SK-N-SH (cell line): ENCODE results near the gene HSD17B12. TPM values are rescaled to one million over a fixed set of nuclear protein-coding genes. Genes with fewer than 3 reads are reported as not detected.

Experiments
- CTCF ChIA-PET: fragments of 300-600, 350-600 bp; formaldehyde crosslinking; extraction: SDS; loops from one replicate; lab custom pipeline; 2021; lab: Yijun Ruan, JAX
- POLR2A ChIA-PET: fragments of 350-600 bp; sonication (Branson Sonifier 250); formaldehyde crosslinking; extraction: SDS; loops from one replicate; lab custom pipeline; 2020; ENCODE audit warnings: antibody characterized with exemption, inconsistent platforms; lab: Yijun Ruan, JAX
- DNase-seq: peaks from one replicate; pipeline ENCODE4 v3.0.0; 2012
- H2AFZ ChIP-seq: fragments of 200-600 bp; sonication (generic); 2 replicates; pipeline ENCODE4 v1.8.1; 2016; ENCODE audit warnings: antibody characterized with exemption, mild to moderate bottlenecking, low read depth
- H3F3A ChIP-seq: fragments of 200-600 bp; sonication (generic); replicated peaks from 2 replicates; pipeline ENCODE3; 2016; ENCODE audit warnings: antibody characterized with exemption, mild to moderate bottlenecking; ENCODE audit not compliant: insufficient read depth
- H3K27ac ChIP-seq, 2 experiments: fragments of 200-500 bp in 1 of 2; fragments of 200-600 bp in 1 of 2; sonication (Bioruptor generic) in 1 of 2; sonication (generic), shearing (Covaris generic) in 1 of 2; 2 replicates each; pipeline versions ENCODE4 v1.5.1 to v1.6.1; 2014 to 2016; ENCODE audit warnings: low read depth in 2 of 2, inconsistent platforms in 1 of 2, low read length in 1 of 2, mild to moderate bottlenecking in 1 of 2, mixed read lengths in 1 of 2
- H3K27me3 ChIP-seq: fragments of 200-600 bp; sonication (generic), shearing (Covaris generic); 2 replicates; pipeline ENCODE4 v1.6.1; 2016; ENCODE audit warnings: mixed run types; ENCODE audit not compliant: insufficient read depth
- H3K36me3 ChIP-seq, 2 experiments: fragments of 200-500 bp in 1 of 2; fragments of 200-600 bp in 1 of 2; sonication (Bioruptor generic) in 1 of 2; sonication (generic) in 1 of 2; replicated peaks in 1 of 2; 2 replicates each; pipeline versions ENCODE3 to v1.5.1; 2014 to 2016; ENCODE audit warnings: low read length in 1 of 2, mild to moderate bottlenecking in 1 of 2; ENCODE audit not compliant: insufficient read depth in 2 of 2, control insufficient read depth in 1 of 2
- H3K4me1 ChIP-seq, 2 experiments: fragments of 200-500 bp in 1 of 2; fragments of 200-600 bp in 1 of 2; sonication (Bioruptor generic) in 1 of 2; sonication (generic), shearing (Covaris generic) in 1 of 2; 2 replicates each; pipeline versions ENCODE4 v1.5.1 to v1.6.1; 2014 to 2016; ENCODE audit warnings: low read depth in 1 of 2, low read length in 1 of 2, mixed run types in 1 of 2; ENCODE audit not compliant: insufficient read depth in 2 of 2, control insufficient read depth in 1 of 2
- H3K4me2 ChIP-seq: fragments of 200-600 bp; sonication (generic), shearing (Covaris generic); 2 replicates; pipeline ENCODE4 v1.6.1; 2017; ENCODE audit warnings: mixed run types
- H3K4me3 ChIP-seq, 2 experiments: fragments of 200-500 bp in 1 of 2; fragments of 200-600 bp in 1 of 2; sonication (Bioruptor generic) in 1 of 2; sonication (generic), shearing (Covaris generic) in 1 of 2; 2 replicates each; pipeline versions ENCODE4 v1.5.1 to v1.8.1; 2014 to 2016; ENCODE audit warnings: low read depth in 2 of 2, inconsistent platforms in 1 of 2, low read length in 1 of 2, mild to moderate bottlenecking in 1 of 2, mixed read lengths in 1 of 2, moderate library complexity in 1 of 2
- H3K79me2 ChIP-seq: fragments of 200-600 bp; sonication (generic); 2 replicates; pipeline ENCODE4 v1.8.1; 2017; ENCODE audit warnings: mild to moderate bottlenecking; ENCODE audit not compliant: insufficient read depth
- H3K9ac ChIP-seq: fragments of 200-600 bp; sonication (generic); 2 replicates; pipeline ENCODE4 v1.6.1; 2017; ENCODE audit warnings: mixed run types
- H3K9me2 ChIP-seq: fragments of 200-600 bp; sonication (generic); 2 replicates; pipeline ENCODE4 v1.6.1; 2017; ENCODE audit warnings: mixed run types
- H3K9me3 ChIP-seq: fragments of 200-600 bp; sonication (generic); 2 replicates; pipeline ENCODE4 v1.6.1; 2017; ENCODE audit warnings: mixed run types, mild to moderate bottlenecking, moderate library complexity
- H4K20me1 ChIP-seq: fragments of 200-600 bp; sonication (generic); 2 replicates; pipeline ENCODE4 v1.6.1; 2017; ENCODE audit warnings: mild to moderate bottlenecking, mixed run types; ENCODE audit not compliant: insufficient read depth
- CHD2 ChIP-seq: fragments of 150-350 bp; IDR thresholded peaks from 2 replicates; pipeline ENCODE4 v1.6.1; 2018; ENCODE audit warnings: low read length; ENCODE audit not compliant: partially characterized antibody
- ELF1 ChIP-seq: IDR thresholded peaks from 2 replicates; pipeline ENCODE4 v1.4.0; 2012
- FOSL2 ChIP-seq: IDR thresholded peaks from 2 replicates; pipeline ENCODE4 v1.4.0; 2012; ENCODE audit warnings: low read depth, mild to moderate bottlenecking, moderate library complexity, borderline replicate concordance
- GABPA ChIP-seq: IDR thresholded peaks from 2 replicates; pipeline ENCODE4 v1.4.0; 2012; ENCODE audit warnings: low read depth, mild to moderate bottlenecking
- GATA2 ChIP-seq: sonication (generic); formaldehyde crosslinking; IDR thresholded peaks from 2 replicates; pipeline ENCODE4 v1.5.0; 2020; ENCODE audit warnings: mild to moderate bottlenecking, missing genetic modification reagents
- JUND ChIP-seq: IDR thresholded peaks from 2 replicates; pipeline ENCODE4 v1.4.0; 2012
- MEF2A ChIP-seq: IDR thresholded peaks from 2 replicates; pipeline ENCODE4 v1.4.0; 2012; ENCODE audit warnings: low read depth, borderline replicate concordance
- MXI1 ChIP-seq: IDR thresholded peaks from 2 replicates; pipeline ENCODE4 v1.6.1; 2012; ENCODE audit warnings: mild to moderate bottlenecking, low read depth, low read length, improper control_type of control experiment
- NFIC ChIP-seq: IDR thresholded peaks from 2 replicates; pipeline ENCODE4 v1.4.0; 2012; ENCODE audit warnings: borderline replicate concordance
- RCOR1 ChIP-seq: fragments of 150-350 bp; IDR thresholded peaks from 2 replicates; pipeline ENCODE4 v1.6.1; 2017; ENCODE audit warnings: antibody characterized with exemption, low read length
- RFX5 ChIP-seq: IDR thresholded peaks from 2 replicates; pipeline ENCODE4 v1.6.1; 2012; ENCODE audit warnings: mild to moderate bottlenecking, improper control_type of control experiment, low read length
- RXRA ChIP-seq: IDR thresholded peaks from 2 replicates; pipeline ENCODE4 v1.4.0; 2012; ENCODE audit warnings: low read depth, mild to moderate bottlenecking, borderline replicate concordance
- SIN3A ChIP-seq: IDR thresholded peaks from 2 replicates; pipeline ENCODE4 v1.6.1; 2012; ENCODE audit warnings: low read depth, mild to moderate bottlenecking, low read length, moderate library complexity, borderline replicate concordance
- TEAD4 ChIP-seq: IDR thresholded peaks from 2 replicates; pipeline ENCODE4 v1.4.0; 2012; ENCODE audit warnings: mild to moderate bottlenecking, borderline replicate concordance; ENCODE audit not compliant: insufficient read depth
- WGBS: methylation state at CpG from one replicate; pipeline ENCODE4 v1.1.6; 2017; ENCODE audit warnings: low lambda C conversion rate; 5-methylcytosine and 5-hydroxymethylcytosine counted together
- polyA plus RNA-seq, 3 experiments: library from polyadenylated mRNA; depleted of rRNA; stranded (reverse); fragments of >200 nt; gene quantifications; 2 replicates each; pipeline ENCODE4 v1.2.3, GENCODE V29; 2012
- TF ChIP-seq, protein P1 (sequence below): IDR thresholded peaks from 2 replicates; pipeline ENCODE4 v1.4.0; 2012; ENCODE audit warnings: low read depth
- TF ChIP-seq, protein P2 (sequence below): IDR thresholded peaks from 2 replicates; pipeline ENCODE4 v1.4.0; 2012; ENCODE audit warnings: low read depth, borderline replicate concordance
- TF ChIP-seq, protein P3 (sequence below): IDR thresholded peaks from 2 replicates; pipeline ENCODE4 v1.6.1; 2012; ENCODE audit warnings: mild to moderate bottlenecking, low read depth, low read length, moderate library complexity
- TF ChIP-seq, protein P4 (sequence below): fragments of 150-350 bp; IDR thresholded peaks from 2 replicates; pipeline ENCODE4 v1.6.1; 2016; ENCODE audit warnings: mild to moderate bottlenecking, low read depth, low read length

Gene HSD17B12
- polyA plus RNA-seq, 1 of the 3 experiments (the other 2 are of a cell fraction) = 19.7 TPM

DNA sequence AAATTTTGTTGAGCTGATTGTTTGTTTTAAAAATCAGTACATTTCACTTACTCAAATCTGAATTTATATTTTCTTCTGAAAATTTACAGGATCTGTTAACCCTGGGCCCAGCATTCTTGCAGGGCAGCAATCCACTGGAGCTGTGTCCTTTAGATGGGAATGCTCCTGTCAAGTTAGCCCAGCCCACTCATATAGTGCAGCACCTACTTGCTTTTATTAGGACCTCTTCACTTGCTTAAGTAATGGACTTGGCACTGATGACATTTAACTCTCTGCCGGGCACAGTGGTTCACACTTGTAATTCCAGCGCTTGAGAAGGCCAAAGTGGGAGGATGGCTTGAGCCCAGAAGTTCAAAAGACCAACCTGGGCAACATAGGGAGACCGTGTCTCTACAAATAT is 89.6 kb downstream of the HSD17B12 start (continued):
- TF ChIP-seq, protein P1, sequence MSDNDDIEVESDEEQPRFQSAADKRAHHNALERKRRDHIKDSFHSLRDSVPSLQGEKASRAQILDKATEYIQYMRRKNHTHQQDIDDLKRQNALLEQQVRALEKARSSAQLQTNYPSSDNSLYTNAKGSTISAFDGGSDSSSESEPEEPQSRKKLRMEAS = no peak
- TF ChIP-seq ELF1 (no peak), GATA2 (CRISPR knock-in tag) (no peak), GABPA (no peak), MEF2A (no peak), RFX5 (no peak), CHD2 (no peak), JUND (no peak)
- TF ChIP-seq, protein P2, sequence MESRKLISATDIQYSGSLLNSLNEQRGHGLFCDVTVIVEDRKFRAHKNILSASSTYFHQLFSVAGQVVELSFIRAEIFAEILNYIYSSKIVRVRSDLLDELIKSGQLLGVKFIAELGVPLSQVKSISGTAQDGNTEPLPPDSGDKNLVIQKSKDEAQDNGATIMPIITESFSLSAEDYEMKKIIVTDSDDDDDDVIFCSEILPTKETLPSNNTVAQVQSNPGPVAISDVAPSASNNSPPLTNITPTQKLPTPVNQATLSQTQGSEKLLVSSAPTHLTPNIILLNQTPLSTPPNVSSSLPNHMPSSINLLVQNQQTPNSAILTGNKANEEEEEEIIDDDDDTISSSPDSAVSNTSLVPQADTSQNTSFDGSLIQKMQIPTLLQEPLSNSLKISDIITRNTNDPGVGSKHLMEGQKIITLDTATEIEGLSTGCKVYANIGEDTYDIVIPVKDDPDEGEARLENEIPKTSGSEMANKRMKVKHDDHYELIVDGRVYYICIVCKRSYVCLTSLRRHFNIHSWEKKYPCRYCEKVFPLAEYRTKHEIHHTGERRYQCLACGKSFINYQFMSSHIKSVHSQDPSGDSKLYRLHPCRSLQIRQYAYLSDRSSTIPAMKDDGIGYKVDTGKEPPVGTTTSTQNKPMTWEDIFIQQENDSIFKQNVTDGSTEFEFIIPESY = no peak

DNA sequence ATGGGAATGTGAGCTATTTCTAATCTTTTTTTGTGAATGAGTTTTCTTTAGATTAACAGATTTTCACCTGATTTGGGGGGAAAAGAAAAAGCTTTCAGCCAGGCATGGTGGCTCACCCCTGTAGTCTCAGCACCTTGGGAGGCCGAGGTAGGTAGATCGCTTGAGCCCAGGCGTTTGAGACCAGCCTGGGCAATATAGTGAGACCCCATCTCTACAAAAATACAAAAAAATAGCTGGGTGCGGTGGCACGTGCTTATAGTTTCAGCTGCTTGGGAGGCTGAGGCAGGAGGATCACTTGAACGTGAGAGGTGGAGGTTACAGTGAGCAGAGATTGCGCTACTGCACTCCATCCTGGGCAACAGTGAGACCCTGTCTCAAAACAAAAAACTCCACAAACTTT is 92.2 kb downstream of the HSD17B12 start:
- TF ChIP-seq, protein P3, sequence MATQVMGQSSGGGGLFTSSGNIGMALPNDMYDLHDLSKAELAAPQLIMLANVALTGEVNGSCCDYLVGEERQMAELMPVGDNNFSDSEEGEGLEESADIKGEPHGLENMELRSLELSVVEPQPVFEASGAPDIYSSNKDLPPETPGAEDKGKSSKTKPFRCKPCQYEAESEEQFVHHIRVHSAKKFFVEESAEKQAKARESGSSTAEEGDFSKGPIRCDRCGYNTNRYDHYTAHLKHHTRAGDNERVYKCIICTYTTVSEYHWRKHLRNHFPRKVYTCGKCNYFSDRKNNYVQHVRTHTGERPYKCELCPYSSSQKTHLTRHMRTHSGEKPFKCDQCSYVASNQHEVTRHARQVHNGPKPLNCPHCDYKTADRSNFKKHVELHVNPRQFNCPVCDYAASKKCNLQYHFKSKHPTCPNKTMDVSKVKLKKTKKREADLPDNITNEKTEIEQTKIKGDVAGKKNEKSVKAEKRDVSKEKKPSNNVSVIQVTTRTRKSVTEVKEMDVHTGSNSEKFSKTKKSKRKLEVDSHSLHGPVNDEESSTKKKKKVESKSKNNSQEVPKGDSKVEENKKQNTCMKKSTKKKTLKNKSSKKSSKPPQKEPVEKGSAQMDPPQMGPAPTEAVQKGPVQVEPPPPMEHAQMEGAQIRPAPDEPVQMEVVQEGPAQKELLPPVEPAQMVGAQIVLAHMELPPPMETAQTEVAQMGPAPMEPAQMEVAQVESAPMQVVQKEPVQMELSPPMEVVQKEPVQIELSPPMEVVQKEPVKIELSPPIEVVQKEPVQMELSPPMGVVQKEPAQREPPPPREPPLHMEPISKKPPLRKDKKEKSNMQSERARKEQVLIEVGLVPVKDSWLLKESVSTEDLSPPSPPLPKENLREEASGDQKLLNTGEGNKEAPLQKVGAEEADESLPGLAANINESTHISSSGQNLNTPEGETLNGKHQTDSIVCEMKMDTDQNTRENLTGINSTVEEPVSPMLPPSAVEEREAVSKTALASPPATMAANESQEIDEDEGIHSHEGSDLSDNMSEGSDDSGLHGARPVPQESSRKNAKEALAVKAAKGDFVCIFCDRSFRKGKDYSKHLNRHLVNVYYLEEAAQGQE = no peak
- TF ChIP-seq NFIC (no peak), GABPA (no peak), RFX5 (no peak), TEAD4 (no peak), RXRA (no peak), ELF1 (no peak), SIN3A (no peak), MXI1 (no peak), FOSL2 (no peak), RCOR1 (no peak)
- TF ChIP-seq, protein P1 = no peak
- TF ChIP-seq, protein P4, sequence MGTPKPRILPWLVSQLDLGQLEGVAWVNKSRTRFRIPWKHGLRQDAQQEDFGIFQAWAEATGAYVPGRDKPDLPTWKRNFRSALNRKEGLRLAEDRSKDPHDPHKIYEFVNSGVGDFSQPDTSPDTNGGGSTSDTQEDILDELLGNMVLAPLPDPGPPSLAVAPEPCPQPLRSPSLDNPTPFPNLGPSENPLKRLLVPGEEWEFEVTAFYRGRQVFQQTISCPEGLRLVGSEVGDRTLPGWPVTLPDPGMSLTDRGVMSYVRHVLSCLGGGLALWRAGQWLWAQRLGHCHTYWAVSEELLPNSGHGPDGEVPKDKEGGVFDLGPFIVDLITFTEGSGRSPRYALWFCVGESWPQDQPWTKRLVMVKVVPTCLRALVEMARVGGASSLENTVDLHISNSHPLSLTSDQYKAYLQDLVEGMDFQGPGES = no peak
- TF ChIP-seq, protein P2 = no peak
- no peak overlapping the region for H3K4me2 ChIP-seq
- H3K9me3 ChIP-seq = no peaks in the 10 kb centered on the region
- no peak for DNase-seq
- no peaks in the 10 kb centered on the region for H3K27me3 ChIP-seq
- no peak overlapping the region for H3K27ac ChIP-seq
- H3K36me3 ChIP-seq = no peaks in the 10 kb centered on the region
- H3K79me2 ChIP-seq = no peaks in the 10 kb centered on the region
- no peaks in the 10 kb centered on the region for H4K20me1 ChIP-seq
- no peak overlapping the region for H3K4me3 ChIP-seq
- H3K9ac ChIP-seq = no peak overlapping the region
- H2AFZ ChIP-seq = no peak overlapping the region
- H3K9me2 ChIP-seq = no peaks in the 10 kb centered on the region
- H3K4me1 ChIP-seq = no peaks in the 10 kb centered on the region
- 74% methylated on average over 7 of the region's 7 CpGs for WGBS
- no peaks in the 10 kb centered on the region for H3F3A ChIP-seq
- POLR2A ChIA-PET = no interaction called here
- CTCF ChIA-PET = interaction anchor here (1.2 to 1.7 kb wide), 2 partner anchors 8 to 53 kb away, joined by 4 read pairs; no protein-coding TSS in a partner anchor
